ENCODE data around the gene CHMP3. TPM values are rescaled to one million over a fixed set of nuclear protein-coding genes. Genes with fewer than 3 reads are reported as not detected.

Gene CHMP3
- total RNA-seq (2016; rRNA removed; fragmentation: Illumina TruSeq; extraction: Trizol) (114 and 154 TPM in 2 replicates), polyA plus RNA-seq (2011; rRNA removed) (53.9 and 64.1 TPM in 2 replicates), polyA minus RNA-seq (2011; rRNA and poly(A)+ RNA removed; ENCODE audit: low replicate concordance) (27.5 and 37.8 TPM in 2 replicates), Bru-seq, nascent RNA (percentile 92 among the genes with signal in this experiment), BruChase-seq, experiment 1, labeled RNA remaining after a 6-hour chase (percentile 98 among the genes with signal in this experiment), BruChase-seq, experiment 2, labeled RNA remaining after a 2-hour chase (percentile 98 among the genes with signal in this experiment)
- total RNA-seq (2016; cell fraction: cytosol; rRNA removed; fragmentation: Illumina TruSeq; extraction: Trizol; ENCODE audit: low read depth), result 71.2 and 80.6 TPM in 2 replicates
- total RNA-seq (2016; cell fraction: insoluble cytoplasmic fraction; rRNA removed; fragmentation: Illumina TruSeq; extraction: Trizol), result 108 and 156 TPM in 2 replicates
- total RNA-seq (2016; cell fraction: membrane; rRNA removed; fragmentation: Illumina TruSeq; extraction: Trizol), result 138 and 146 TPM in 2 replicates
- 48.2 and 51.8 TPM in 2 replicates for total RNA-seq (2016; cell fraction: nucleus; rRNA removed; fragmentation: Illumina TruSeq; extraction: Trizol)
- 41.7 and 60.7 TPM in 2 replicates for polyA plus RNA-seq (2011; cell fraction: cytosol; rRNA removed)
- polyA plus RNA-seq (2011; cell fraction: nucleus; rRNA removed), result 13.1 and 19.6 TPM in 2 replicates
- polyA plus RNA-seq (2012), result 82.9 and 84.9 TPM in 2 replicates
- polyA plus RNA-seq (2016; cell fraction: cytosol; fragmentation: Illumina TruSeq; extraction: Trizol; ENCODE audit: low read depth), result 151 and 156 TPM in 2 replicates
- polyA plus RNA-seq (2016; cell fraction: insoluble cytoplasmic fraction; fragmentation: Illumina TruSeq; extraction: Trizol; ENCODE audit: low read depth), result 190 and 193 TPM in 2 replicates
- polyA plus RNA-seq (2016; cell fraction: membrane; fragmentation: Illumina TruSeq; extraction: Trizol; ENCODE audit: low read depth), result 182 and 183 TPM in 2 replicates
- 65.8 and 79.0 TPM in 2 replicates for polyA plus RNA-seq (2016; cell fraction: nucleus; fragmentation: Illumina TruSeq; extraction: Trizol; ENCODE audit: insufficient read depth, low read depth)
- polyA minus RNA-seq (2011; cell fraction: cytosol; rRNA and poly(A)+ RNA removed), result 26.5 and 29.3 TPM in 2 replicates
- 32.2 and 43.8 TPM in 2 replicates for polyA minus RNA-seq (2011; cell fraction: nucleus; rRNA and poly(A)+ RNA removed)
- long read RNA-seq, experiment 1, transcript CHMP3-201 (6 exons, 3,171 nt), result major isoform, 73 of 90 reads
- long read RNA-seq, experiment 1, partial matches to known transcripts, result 5 of 90 reads
- long read RNA-seq, experiment 1, other reads (novel, unspliced or antisense), result 9 of 90 reads
- long read RNA-seq, experiment 2, transcript CHMP3-201 (6 exons, 3,171 nt), result major isoform, 85 of 152 reads
- long read RNA-seq, experiment 2, transcript CHMP3-203 (5 exons, 1,099 nt), result minor isoform, 6 of 152 reads
- long read RNA-seq, experiment 2, partial matches to known transcripts, result 0 of 152 reads
- long read RNA-seq, experiment 2, other reads (novel, unspliced or antisense), result 61 of 152 reads

DNA sequence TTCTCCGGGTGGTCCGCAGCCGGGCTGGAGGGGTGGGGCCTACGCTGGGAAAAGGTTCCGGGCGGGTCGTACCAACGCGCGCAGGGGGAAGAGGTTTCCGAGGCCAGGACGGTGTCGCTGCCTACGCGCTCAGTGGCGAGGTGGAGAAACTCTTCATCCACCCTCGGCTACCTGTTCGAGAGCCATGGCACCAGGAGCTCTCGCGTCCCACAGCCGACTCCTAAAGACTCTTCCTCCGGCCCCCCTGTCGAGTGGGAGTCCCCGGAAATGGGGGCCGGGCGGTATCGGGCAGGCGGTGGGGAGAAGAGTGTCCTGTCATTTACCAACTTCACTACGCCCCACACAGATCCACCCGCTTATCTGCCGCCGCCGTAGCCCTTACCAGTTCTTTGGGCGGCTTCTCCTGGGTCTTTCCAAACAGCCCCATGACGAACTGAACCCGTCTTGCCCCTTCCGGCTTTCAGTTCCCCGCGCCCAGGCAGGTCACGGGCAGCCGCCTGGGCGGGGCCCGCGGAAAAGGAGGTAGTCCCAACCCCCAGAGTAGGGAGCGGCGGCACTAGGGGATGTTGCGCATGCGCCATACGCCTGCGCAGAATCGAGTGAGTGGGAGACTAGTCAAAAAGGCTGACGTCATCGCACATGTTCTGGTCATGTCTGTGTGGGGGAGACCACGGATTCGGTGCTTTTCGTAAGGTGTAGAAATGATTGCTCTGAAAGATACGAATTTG, at the start of gene CHMP3:
CHMP3 (minus strand) TSS at position 522 of the 728 bp plus-strand sequence; CDS start at position 427, 95 bp downstream.
- H3K9ac ChIP-seq (ENCODE audit: insufficient read depth, low read depth, low read length), result peak within 1 kb of the TSS; percentile 99
- peak; percentile 97 for DNase-seq (ENCODE audit: low spot score)
- H2AFZ ChIP-seq (ENCODE audit: low read length), result peak within 1 kb of the TSS; percentile 73
- intact Hi-C loops (cut with micrococcal nuclease; ENCODE audit: unreplicated experiment), result loop anchor here (1.0 to 5.0 kb wide), 2 partner anchors 59 to 122 kb away; partner anchors contain the start of genes KDM3A and RNF103
- WGBS (ENCODE audit: low lambda C conversion rate), result under 1% methylated on average over 50 of the region's 57 CpGs
- peaks cover 38% of the 10 kb centered on the region for H3K79me2 ChIP-seq (ENCODE audit: insufficient read depth, low read length)
- ChIA-PET POLR2A (interaction anchor here (1.0 to 3.2 kb wide), 4 partner anchors 10 to 122 kb away, joined by 3 to 14 read pairs (median 4); partner anchors contain the start of gene KDM3A), CTCF (ENCODE audit: low intra/inter-chr PET ratio, low total read pairs) (no interaction called here)
- H3K4me2 ChIP-seq (ENCODE audit: low read depth, low read length), result peak within 1 kb of the TSS; percentile 94
- FAIRE-seq, result peak; percentile 72
- no peaks in the 10 kb centered on the region; a peak in 1 of 5 replicates for H3K27me3 ChIP-seq (ENCODE audit: control insufficient read depth in 1 of 2, insufficient read depth in 2 of 2, low read length in 2 of 2)
- peak within 1 kb of the TSS; percentile 97 for H3K27ac ChIP-seq (ENCODE audit: extremely low read length, insufficient read depth, low read length)
- H3K4me1 ChIP-seq (ENCODE audit: insufficient read depth, low read length), result peaks cover 40% of the 10 kb centered on the region
- H3K4me3 ChIP-seq (replicated peaks in 1 of 3; ENCODE audit: insufficient read depth in 1 of 3, low read depth in 2 of 3, low read length in 3 of 3), result peak within 1 kb of the TSS; percentile 75 to 91 (median 88)
- in situ Hi-C loops (cut with HindIII; ENCODE audit: extremely low pct_ligation_motif_present, low pct_unique_long_range_greater_than_20kb), result no loop called here
- TSS peak; percentile 74 for BruUV-seq (replicated peaks)
- H4K20me1 ChIP-seq (ENCODE audit: insufficient read depth, low read length), result no peaks in the 10 kb centered on the region
- peak; percentile 92 for ATAC-seq
- H3K9me3 ChIP-seq (ENCODE audit: low read length), result peaks cover 11% of the 10 kb centered on the region
- H3K36me3 ChIP-seq (replicated peaks in 1 of 2; ENCODE audit: control insufficient read depth in 1 of 2, insufficient read depth in 2 of 2, low read length in 2 of 2), result no peaks in the 10 kb centered on the region
- TF ChIP-seq ZNF362 (CRISPR knock-in tag; IDR thresholded peaks at IDR 0.05; ENCODE audit: borderline replicate concordance), result no peak
- peak; percentile 39 for TF ChIP-seq XRCC5 (optimal IDR thresholded peaks at IDR 0.05; ENCODE audit: low read length)
- TF ChIP-seq, protein P1, sequence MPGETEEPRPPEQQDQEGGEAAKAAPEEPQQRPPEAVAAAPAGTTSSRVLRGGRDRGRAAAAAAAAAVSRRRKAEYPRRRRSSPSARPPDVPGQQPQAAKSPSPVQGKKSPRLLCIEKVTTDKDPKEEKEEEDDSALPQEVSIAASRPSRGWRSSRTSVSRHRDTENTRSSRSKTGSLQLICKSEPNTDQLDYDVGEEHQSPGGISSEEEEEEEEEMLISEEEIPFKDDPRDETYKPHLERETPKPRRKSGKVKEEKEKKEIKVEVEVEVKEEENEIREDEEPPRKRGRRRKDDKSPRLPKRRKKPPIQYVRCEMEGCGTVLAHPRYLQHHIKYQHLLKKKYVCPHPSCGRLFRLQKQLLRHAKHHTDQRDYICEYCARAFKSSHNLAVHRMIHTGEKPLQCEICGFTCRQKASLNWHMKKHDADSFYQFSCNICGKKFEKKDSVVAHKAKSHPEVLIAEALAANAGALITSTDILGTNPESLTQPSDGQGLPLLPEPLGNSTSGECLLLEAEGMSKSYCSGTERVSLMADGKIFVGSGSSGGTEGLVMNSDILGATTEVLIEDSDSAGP (CRISPR knock-in tag; IDR thresholded peaks at IDR 0.05; ENCODE audit: borderline replicate concordance), result peak; percentile 95
- peak; percentile 80 for TF ChIP-seq ZFX (CRISPR knock-in tag; IDR thresholded peaks at IDR 0.05; ENCODE audit: low read depth)
- TF ChIP-seq CC2D1A (CRISPR knock-in tag; IDR thresholded peaks at IDR 0.05), result no peak
- TF ChIP-seq HMGA1 (CRISPR knock-in tag; conservative IDR thresholded peaks at IDR 0.05), result no peak
- TF ChIP-seq ZNF235 (CRISPR knock-in tag; IDR thresholded peaks at IDR 0.05; ENCODE audit: borderline replicate concordance), result peak; percentile 97
- no peak; the same call in 1 of the 2 replicates for TF ChIP-seq CHD2 (IDR thresholded peaks at IDR 0.05; ENCODE audit: low read depth, low read length)
- 0 out of 2 replicates have a peak, but pooled peaks have one; percentile 25 for TF ChIP-seq STAT5B (CRISPR knock-in tag; IDR thresholded peaks at IDR 0.05)
- TF ChIP-seq ZNF253 (CRISPR knock-in tag; IDR thresholded peaks at IDR 0.05; ENCODE audit: borderline replicate concordance), result peak; percentile 75; the same call in 1 of the 2 replicates
- no peak for TF ChIP-seq FLYWCH1 (CRISPR knock-in tag; IDR thresholded peaks at IDR 0.05)
- peak; percentile 16; the same call in 1 of the 2 replicates for TF ChIP-seq MIER2 (CRISPR knock-in tag; IDR thresholded peaks at IDR 0.05)
- no peak for TF ChIP-seq MED13 (CRISPR knock-in tag; IDR thresholded peaks at IDR 0.05)
- TF ChIP-seq YY1 (IDR thresholded peaks at IDR 0.05; ENCODE audit: insufficient read depth, insufficient replicate concordance, low read depth, low read length), result no peak
- peak; percentile 15; the same call in 1 of the 2 replicates for TF ChIP-seq FOXA3 (CRISPR knock-in tag; IDR thresholded peaks at IDR 0.05)
- no peak for TF ChIP-seq ZMYM3 (CRISPR knock-in tag; IDR thresholded peaks at IDR 0.05)

Data from HepG2 (cell line).